ENCODE results near the gene C1QTNF5. TPM values are rescaled to one million over a fixed set of nuclear protein-coding genes. Genes with fewer than 3 reads are reported as not detected.

C1QTNF5 gene
- total RNA-seq, 2 donors from 2014 or later, result 0.62 to 0.66 TPM

DNA sequence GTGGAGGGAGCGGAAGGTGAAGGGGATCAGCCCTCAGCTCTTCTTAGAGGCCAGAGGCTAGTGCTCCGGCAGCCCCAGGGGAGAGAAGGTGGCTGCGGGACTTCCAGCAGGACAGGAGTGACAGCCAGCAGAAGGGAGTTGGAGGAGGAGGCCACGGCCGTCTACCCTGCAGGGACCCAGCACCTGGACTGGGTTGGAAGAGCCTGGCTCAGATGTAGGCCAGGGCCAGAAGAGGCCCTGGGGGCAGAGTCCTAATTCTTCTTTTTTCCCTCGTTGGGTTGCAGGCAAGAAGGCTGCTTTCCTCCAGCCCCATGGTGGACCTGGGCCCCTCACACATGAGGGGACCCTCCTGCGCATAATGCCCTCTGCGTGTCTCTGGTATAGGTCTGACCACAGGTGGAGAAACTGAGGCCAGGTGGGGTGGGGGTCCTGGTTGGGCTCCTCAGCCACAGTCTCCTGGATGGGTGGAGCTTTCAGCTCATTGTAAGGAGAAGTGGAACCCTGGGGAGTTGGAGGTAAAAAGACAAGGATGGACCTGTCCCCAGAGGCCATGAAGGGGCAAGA lies 21.5 kb downstream of the C1QTNF5 start:
- Histone ChIP-seq H3K27me3 (ENCODE audit: control insufficient read depth, insufficient read depth, low read length, poor library complexity, severe bottlenecking) (peaks cover 16% of the 10 kb centered on the region), H3K36me3 (ENCODE audit: control insufficient read depth, insufficient read depth, low read length) (no peaks in the 10 kb centered on the region), H3K9me3 (ENCODE audit: control insufficient read depth, low read length) (no peaks in the 10 kb centered on the region), H3K4me3 (ENCODE audit: low read length) (no peak overlapping the region), H3K9ac (ENCODE audit: extremely low read depth, low read length, poor library complexity, severe bottlenecking) (no peak overlapping the region), H3K4me1 (ENCODE audit: control insufficient read depth, insufficient read depth, low read length) (peaks cover 21% of the 10 kb centered on the region), H3K27ac (ENCODE audit: low read depth, low read length) (no peak overlapping the region)
- DNase-seq, result no peak
- TF ChIP-seq, protein P1, sequence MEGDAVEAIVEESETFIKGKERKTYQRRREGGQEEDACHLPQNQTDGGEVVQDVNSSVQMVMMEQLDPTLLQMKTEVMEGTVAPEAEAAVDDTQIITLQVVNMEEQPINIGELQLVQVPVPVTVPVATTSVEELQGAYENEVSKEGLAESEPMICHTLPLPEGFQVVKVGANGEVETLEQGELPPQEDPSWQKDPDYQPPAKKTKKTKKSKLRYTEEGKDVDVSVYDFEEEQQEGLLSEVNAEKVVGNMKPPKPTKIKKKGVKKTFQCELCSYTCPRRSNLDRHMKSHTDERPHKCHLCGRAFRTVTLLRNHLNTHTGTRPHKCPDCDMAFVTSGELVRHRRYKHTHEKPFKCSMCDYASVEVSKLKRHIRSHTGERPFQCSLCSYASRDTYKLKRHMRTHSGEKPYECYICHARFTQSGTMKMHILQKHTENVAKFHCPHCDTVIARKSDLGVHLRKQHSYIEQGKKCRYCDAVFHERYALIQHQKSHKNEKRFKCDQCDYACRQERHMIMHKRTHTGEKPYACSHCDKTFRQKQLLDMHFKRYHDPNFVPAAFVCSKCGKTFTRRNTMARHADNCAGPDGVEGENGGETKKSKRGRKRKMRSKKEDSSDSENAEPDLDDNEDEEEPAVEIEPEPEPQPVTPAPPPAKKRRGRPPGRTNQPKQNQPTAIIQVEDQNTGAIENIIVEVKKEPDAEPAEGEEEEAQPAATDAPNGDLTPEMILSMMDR (conservative IDR thresholded peaks at IDR 0.05), result no peak
- peaks cover 21% of the 10 kb centered on the region for H3K27me3 Mint-ChIP-seq (ENCODE audit: insufficient read depth)
- H3K36me3 Mint-ChIP-seq (ENCODE audit: low read depth), result peaks cover 6% of the 10 kb centered on the region
- 78 to 92% methylated on average over 4 to 8 of the region's 8 CpGs for WGBS, 2 experiments (ENCODE audit: insufficient coverage in 1 of 2, insufficient read length in 1 of 2)
- peaks cover 38% of the 10 kb centered on the region for H3K4me1 Mint-ChIP-seq
- H3K9me3 Mint-ChIP-seq, result no peaks in the 10 kb centered on the region
- peak overlapping the region; percentile 56 for H3K4me3 Mint-ChIP-seq
- H3K27ac Mint-ChIP-seq, result peak overlapping the region; percentile 93

GRCh38 chr11:119318240-119319135 lies 22.2 kb downstream of the C1QTNF5 start:
- DNase-seq, result peak; percentile 88
- Histone ChIP-seq H3K27me3 (ENCODE audit: control insufficient read depth, insufficient read depth, low read length, poor library complexity, severe bottlenecking) (peaks cover 16% of the 10 kb centered on the region), H3K9me3 (ENCODE audit: control insufficient read depth, low read length) (no peaks in the 10 kb centered on the region), H3K27ac (ENCODE audit: low read depth, low read length) (no peak overlapping the region), H3K4me1 (ENCODE audit: control insufficient read depth, insufficient read depth, low read length) (peaks cover 21% of the 10 kb centered on the region), H3K9ac (ENCODE audit: extremely low read depth, low read length, poor library complexity, severe bottlenecking) (no peak overlapping the region), H3K4me3 (ENCODE audit: low read length) (no peak overlapping the region), H3K36me3 (ENCODE audit: control insufficient read depth, insufficient read depth, low read length) (peaks cover 3% of the 10 kb centered on the region)
- H3K4me1 Mint-ChIP-seq, result peaks cover 35% of the 10 kb centered on the region
- H3K9me3 Mint-ChIP-seq, result no peaks in the 10 kb centered on the region
- peak overlapping the region; percentile 56 for H3K4me3 Mint-ChIP-seq
- WGBS, 2 experiments (ENCODE audit: insufficient coverage in 1 of 2, insufficient read length in 1 of 2), result 58 to 59% methylated on average over 16 to 22 of the region's 22 CpGs
- TF ChIP-seq, protein P1 (conservative IDR thresholded peaks at IDR 0.05), result no peak
- H3K36me3 Mint-ChIP-seq (ENCODE audit: low read depth), result peaks cover 9% of the 10 kb centered on the region
- peak overlapping the region; percentile 93 for H3K27ac Mint-ChIP-seq
- peaks cover 23% of the 10 kb centered on the region for H3K27me3 Mint-ChIP-seq (ENCODE audit: insufficient read depth)

GRCh38 chr11:119317592-119318239 lies 23.0 kb downstream of the C1QTNF5 start:
- no peak overlapping the region for H3K4me3 ChIP-seq (ENCODE audit: low read length)
- H3K4me3 Mint-ChIP-seq, result peak overlapping the region; percentile 62
- peak overlapping the region; percentile 17 for H3K27ac Mint-ChIP-seq
- H3K9me3 Mint-ChIP-seq, result no peaks in the 10 kb centered on the region
- peaks cover 35% of the 10 kb centered on the region for H3K4me1 Mint-ChIP-seq
- peaks cover 16% of the 10 kb centered on the region for H3K27me3 ChIP-seq (ENCODE audit: control insufficient read depth, insufficient read depth, low read length, poor library complexity, severe bottlenecking)
- TF ChIP-seq, protein P1 (conservative IDR thresholded peaks at IDR 0.05), result no peak
- H3K36me3 Mint-ChIP-seq (ENCODE audit: low read depth), result peaks cover 9% of the 10 kb centered on the region
- peaks cover 23% of the 10 kb centered on the region for H3K27me3 Mint-ChIP-seq (ENCODE audit: insufficient read depth)
- peaks cover 11% of the 10 kb centered on the region for H3K36me3 ChIP-seq (ENCODE audit: control insufficient read depth, insufficient read depth, low read length)
- H3K9me3 ChIP-seq (ENCODE audit: control insufficient read depth, low read length), result no peaks in the 10 kb centered on the region
- no peak for DNase-seq
- peaks cover 21% of the 10 kb centered on the region for H3K4me1 ChIP-seq (ENCODE audit: control insufficient read depth, insufficient read depth, low read length)
- H3K9ac ChIP-seq (ENCODE audit: extremely low read depth, low read length, poor library complexity, severe bottlenecking), result no peak overlapping the region
- H3K27ac ChIP-seq (ENCODE audit: low read depth, low read length), result no peak overlapping the region
- 55 to 62% methylated on average over 6 to 14 of the region's 14 CpGs for WGBS, 2 experiments (ENCODE audit: insufficient coverage in 1 of 2, insufficient read length in 1 of 2)

Measured in endodermal cell (in vitro differentiated cells).